ENCODE results near the gene GLE1. TPM values are rescaled to one million over a fixed set of nuclear protein-coding genes. Genes with fewer than 3 reads are reported as not detected.

GLE1 gene
- total RNA-seq, 1 experiment from 2014 or later: 19.0 TPM

- no peak overlapping the region for H3K4me3 Mint-ChIP-seq
- no peak overlapping the region for H3K27ac ChIP-seq (ENCODE audit: insufficient read length, low read depth, low read length)
- H2BK20ac ChIP-seq (ENCODE audit: low read depth, low read length, poor library complexity, severe bottlenecking): no peak overlapping the region
- WGBS (ENCODE audit: extremely low coverage, insufficient read length, low lambda C conversion rate): no CpG with 5 or more reads among the region's 5 CpGs
- H4K91ac ChIP-seq (ENCODE audit: insufficient read length, low read depth, low read length): no peak overlapping the region
- H2BK12ac ChIP-seq (ENCODE audit: insufficient read length, low read depth, low read length): no peak overlapping the region
- no peak overlapping the region for H3K23ac ChIP-seq (ENCODE audit: insufficient read length, low read depth, low read length)
- no peaks in the 10 kb centered on the region for H3K79me2 ChIP-seq (ENCODE audit: insufficient read depth, low read length)
- no peaks in the 10 kb centered on the region for H3K4me1 ChIP-seq (ENCODE audit: insufficient read depth, low read length)
- H4K20me1 ChIP-seq (ENCODE audit: control insufficient read depth, insufficient read depth, insufficient read length): no peaks in the 10 kb centered on the region
- H3K4ac ChIP-seq (ENCODE audit: low read depth, low read length): no peak overlapping the region
- DNase-seq: no peak
- H3K9me3 ChIP-seq (ENCODE audit: control insufficient read depth, low read depth, low read length): no peaks in the 10 kb centered on the region
- no peak overlapping the region for H4K5ac ChIP-seq (ENCODE audit: insufficient read length, low read depth, low read length)
- H3K4me2 ChIP-seq (ENCODE audit: insufficient read depth, insufficient read length, low read length): no peak overlapping the region
- H2BK15ac ChIP-seq (ENCODE audit: low read depth, low read length): no peak overlapping the region
- no peaks in the 10 kb centered on the region for H3K23me2 ChIP-seq (ENCODE audit: insufficient read length, low read depth, low read length, poor library complexity, severe bottlenecking)
- H3K27me3 ChIP-seq (ENCODE audit: insufficient read depth, low read length): no peaks in the 10 kb centered on the region
- H3T11ph ChIP-seq (ENCODE audit: low read length): no peak overlapping the region
- 0 out of 7 replicates have a peak overlapping the region, but pooled peaks of 1 of the 3 experiments have one; percentile 31 for H3K27ac Mint-ChIP-seq
- H3K9me3 Mint-ChIP-seq: no peaks in the 10 kb centered on the region
- H3K4me1 Mint-ChIP-seq: 0 out of 4 replicates have a peak, but pooled peaks cover 0 to 2% of the 10 kb centered on the region in 2 experiments
- H2AFZ ChIP-seq (ENCODE audit: low read length): no peak overlapping the region
- no peaks in the 10 kb centered on the region for H3K27me3 Mint-ChIP-seq (ENCODE audit: low read depth)
- no peak overlapping the region for H3K56ac ChIP-seq (ENCODE audit: insufficient read length, low read depth, low read length)
- no peaks in the 10 kb centered on the region for H3K79me1 ChIP-seq (ENCODE audit: insufficient read depth, low read depth, low read length, poor library complexity, severe bottlenecking)
- H3K14ac ChIP-seq (ENCODE audit: insufficient read depth, low read length): no peak overlapping the region
- H3K36me3 Mint-ChIP-seq (ENCODE audit: insufficient read depth in 1 of 3, low read depth in 3 of 3): peaks cover 2 to 35% (median 13%) of the 10 kb centered on the region in 3 experiments; a peak in 4 of 7 replicates
- H3K9ac ChIP-seq (ENCODE audit: extremely low read depth, insufficient read length, low read length): no peak overlapping the region
- no peak overlapping the region for H2AK5ac ChIP-seq (ENCODE audit: insufficient read length, low read length)
- no peak overlapping the region for H2BK120ac ChIP-seq (ENCODE audit: low read depth, low read length, poor library complexity, severe bottlenecking)
- H3K18ac ChIP-seq (ENCODE audit: insufficient read length, low read depth, low read length): no peak overlapping the region
- H2BK5ac ChIP-seq (ENCODE audit: insufficient read length, low read length): no peak overlapping the region
- H4K8ac ChIP-seq (replicated peaks; ENCODE audit: insufficient read length, low read depth, low read length): no peak overlapping the region
- no peak for TF ChIP-seq CTCF (conservative IDR thresholded peaks at IDR 0.05)
These were observed 9.8 kb upstream of the GLE1 start for GRCh38 chr9:128494746-128495129.

All from H9 (cell line).